ENCODE measurements around the gene CDKN1C. TPM values are rescaled to one million over a fixed set of nuclear protein-coding genes. Genes with fewer than 3 reads are reported as not detected.

Gene CDKN1C
- total RNA-seq, 4 donors from 2014 or later, result 153 to 349 (median 186) TPM

- H3K9me3 ChIP-seq, result no peaks in the 10 kb centered on the region
- no peak for TF ChIP-seq POLR2A (IDR thresholded peaks at IDR 0.05; ENCODE audit: low read depth)
- TF ChIP-seq EP300 (IDR thresholded peaks at IDR 0.05), result no peak
- no peak for TF ChIP-seq POLR2AphosphoS5 (IDR thresholded peaks at IDR 0.05)
- no peak for TF ChIP-seq CTCF (IDR thresholded peaks at IDR 0.05)
- no peak for DNase-seq (ENCODE audit: extremely low spot score)
- no peaks in the 10 kb centered on the region for H3K27me3 ChIP-seq
- WGBS, result 83% methylated on average over 21 of the region's 23 CpGs
- H3K27ac ChIP-seq (replicated peaks in 1 of 4), result peak overlapping the region in 3 of 4 donors; percentile 44 to 46 (median 45)
- H3K4me1 ChIP-seq, result peaks cover 20 to 25% (median 23%) of the 10 kb centered on the region in 4 donors
- intact Hi-C loops (cut with DNase I), result no loop called here
- no peak overlapping the region for H3K4me3 ChIP-seq
- H3K36me3 ChIP-seq, result no peaks in the 10 kb centered on the region
These were observed 49.1 kb downstream of the CDKN1C start for GRCh38 chr11:2836315-2837095.

DNA sequence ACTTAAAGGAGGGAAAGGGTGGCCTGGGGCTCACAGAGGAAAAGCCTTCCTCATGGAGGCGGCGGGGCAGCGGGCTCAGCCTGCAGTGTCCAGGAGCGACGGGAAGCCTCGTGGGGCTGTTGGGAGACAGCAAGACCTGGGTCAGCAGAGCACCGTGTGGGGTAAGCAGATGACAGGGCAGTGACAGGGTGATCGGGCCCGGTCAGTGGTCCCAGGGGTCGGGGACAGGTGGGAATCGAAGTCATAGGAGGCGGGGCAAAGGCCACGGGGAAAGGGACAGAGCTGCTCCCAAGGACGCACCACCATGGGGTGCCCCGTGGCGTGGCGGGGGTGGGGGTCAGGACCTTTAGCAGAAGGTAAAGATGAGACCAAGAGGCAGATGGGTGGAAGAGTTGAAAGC, 49.8 kb downstream of the CDKN1C start:
- DNase-seq (ENCODE audit: extremely low spot score), result no peak
- Histone ChIP-seq H3K4me3 (no peak overlapping the region), H3K27me3 (no peaks in the 10 kb centered on the region), H3K4me1 (peaks cover 20 to 32% (median 23%) of the 10 kb centered on the region in 4 donors), H3K27ac (replicated peaks in 1 of 4) (no peak overlapping the region), H3K9me3 (no peaks in the 10 kb centered on the region), H3K36me3 (no peaks in the 10 kb centered on the region)
- intact Hi-C loops (cut with DNase I), result no loop called here
- 93% methylated on average over 17 of the region's 17 CpGs for WGBS
- TF ChIP-seq POLR2AphosphoS5 (IDR thresholded peaks at IDR 0.05) (no peak), POLR2A (IDR thresholded peaks at IDR 0.05; ENCODE audit: low read depth) (no peak), CTCF (IDR thresholded peaks at IDR 0.05) (no peak), EP300 (IDR thresholded peaks at IDR 0.05) (no peak)

GRCh38 chr11:2835296-2835695, 50.3 kb downstream of the CDKN1C start:
- intact Hi-C loops (cut with DNase I), result no loop called here
- no peak for DNase-seq (ENCODE audit: extremely low spot score)

GRCh38 chr11:2834503-2835273, 50.9 kb downstream of the CDKN1C start:
- peaks cover 20 to 33% (median 23%) of the 10 kb centered on the region in 4 donors for H3K4me1 ChIP-seq
- H3K27me3 ChIP-seq, result no peaks in the 10 kb centered on the region
- no peak overlapping the region for H3K4me3 ChIP-seq
- no peaks in the 10 kb centered on the region for H3K36me3 ChIP-seq
- no peak for TF ChIP-seq CTCF (IDR thresholded peaks at IDR 0.05)
- no peak overlapping the region for H3K27ac ChIP-seq (replicated peaks in 1 of 4)
- 80% methylated on average over 6 of the region's 16 CpGs for WGBS
- intact Hi-C loops (cut with DNase I), result loop anchor here (5.0 kb wide), 1 partner anchor 48 kb away; no protein-coding TSS in a partner anchor
- no peaks in the 10 kb centered on the region for H3K9me3 ChIP-seq
- DNase-seq (ENCODE audit: extremely low spot score), result no peak

More at GRCh38 chr11:2835296-2835695, 50.3 kb downstream of the CDKN1C start:
- TF ChIP-seq CTCF (IDR thresholded peaks at IDR 0.05) (no peak), EP300 (IDR thresholded peaks at IDR 0.05) (no peak), POLR2AphosphoS5 (IDR thresholded peaks at IDR 0.05) (no peak), POLR2A (IDR thresholded peaks at IDR 0.05; ENCODE audit: low read depth) (no peak)
- H3K27me3 ChIP-seq, result no peaks in the 10 kb centered on the region
- H3K4me3 ChIP-seq, result no peak overlapping the region
- H3K9me3 ChIP-seq, result no peaks in the 10 kb centered on the region
- H3K36me3 ChIP-seq, result no peaks in the 10 kb centered on the region
- peaks cover 20 to 33% (median 23%) of the 10 kb centered on the region in 4 donors for H3K4me1 ChIP-seq
- no peak overlapping the region for H3K27ac ChIP-seq (replicated peaks in 1 of 4)
- 88% methylated on average over 3 of the region's 6 CpGs for WGBS
